GM12892 (cell line): Measurements from ENCODE around the gene PRR33.

ENCODE experiments used
- POLR2A ChIP-seq: IDR thresholded peaks from 2 replicates; pipeline ENCODE4 v1.6.1; 2011; ENCODE audit warnings: low read depth, low read length, control low read depth
- POLR2AphosphoS5 ChIP-seq: IDR thresholded peaks from 2 replicates; pipeline ENCODE4 v1.6.1; 2011; ENCODE audit warnings: low read depth, low read length, control low read depth

DNA sequence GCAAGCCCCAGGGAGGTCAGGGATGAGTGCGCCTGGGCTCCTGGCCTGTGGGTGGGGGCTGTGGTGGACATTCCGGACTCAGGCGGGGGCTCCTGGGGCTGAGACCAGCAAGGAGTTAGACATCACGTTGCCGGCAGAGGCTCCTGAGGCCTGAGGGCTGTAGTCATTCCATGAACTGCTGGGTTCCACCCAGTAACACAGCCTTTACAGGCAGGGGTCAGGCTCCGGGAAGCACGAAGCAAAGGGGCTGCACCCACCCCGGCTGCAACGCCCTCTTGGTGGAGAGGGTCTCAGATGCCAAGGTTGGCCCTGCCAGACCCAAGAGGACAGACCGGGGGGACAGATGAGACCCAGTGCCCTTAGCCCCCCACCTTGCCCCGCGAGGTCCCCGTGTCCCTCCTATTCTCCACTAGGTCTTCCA lies 36.8 kb upstream of the PRR33 start:
- TF ChIP-seq POLR2A (no peak), POLR2AphosphoS5 (no peak)
